Embryonic facial prominence (tissue), 1 donor: ENCODE results near the gene TBX1.
"Not testable (repeated sequence)": the region's sequence is repeated elsewhere in the genome, so short reads cannot be mapped to it uniquely, and the experiment has no call there.

ENCODE experiments used
- DNase-seq: peaks from one replicate; pipeline ENCODE4 v3.0.0-alpha.2; 2016; ENCODE audit errors: extremely low spot score

TBX1 gene

DNA sequence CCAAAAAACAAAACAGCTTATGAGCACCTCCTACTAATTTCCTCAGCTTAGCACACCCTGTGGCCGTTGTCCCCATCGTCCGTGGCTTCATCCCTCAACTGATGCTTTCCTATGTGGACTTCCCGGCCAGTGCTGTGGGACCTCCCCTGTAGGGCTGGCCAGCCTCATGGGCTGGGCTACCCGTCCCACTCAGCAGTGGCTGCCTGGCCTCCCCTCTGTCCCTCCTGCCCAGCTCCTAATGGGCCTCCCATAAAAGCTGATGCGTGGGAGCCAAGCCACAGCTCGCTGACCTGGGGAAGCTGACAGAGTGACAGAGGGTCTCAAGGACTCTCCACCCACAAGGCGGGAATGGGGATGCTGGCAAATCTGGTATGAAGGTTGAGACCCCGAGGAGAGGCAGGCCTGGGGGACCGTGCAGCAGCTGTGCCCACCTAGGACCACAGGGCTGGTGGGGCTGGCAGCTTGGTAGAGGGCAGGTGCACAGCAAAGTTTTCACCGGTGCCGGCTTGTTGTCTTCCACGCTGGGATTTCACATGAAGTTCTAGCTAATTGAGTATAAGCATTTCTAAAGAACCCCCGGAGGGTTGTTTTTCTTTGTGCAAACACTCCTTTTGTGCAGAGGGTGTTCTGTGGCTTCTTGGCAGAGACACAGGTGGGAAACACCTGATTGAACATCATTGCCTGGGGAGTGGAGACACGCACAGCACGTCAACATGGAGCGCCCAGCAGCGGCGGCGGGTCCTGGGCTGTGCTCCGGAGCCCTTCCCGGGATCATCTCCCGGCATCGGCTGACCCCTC is 23.2 kb downstream of the TBX1 start:
- DNase-seq = no peak

DNA sequence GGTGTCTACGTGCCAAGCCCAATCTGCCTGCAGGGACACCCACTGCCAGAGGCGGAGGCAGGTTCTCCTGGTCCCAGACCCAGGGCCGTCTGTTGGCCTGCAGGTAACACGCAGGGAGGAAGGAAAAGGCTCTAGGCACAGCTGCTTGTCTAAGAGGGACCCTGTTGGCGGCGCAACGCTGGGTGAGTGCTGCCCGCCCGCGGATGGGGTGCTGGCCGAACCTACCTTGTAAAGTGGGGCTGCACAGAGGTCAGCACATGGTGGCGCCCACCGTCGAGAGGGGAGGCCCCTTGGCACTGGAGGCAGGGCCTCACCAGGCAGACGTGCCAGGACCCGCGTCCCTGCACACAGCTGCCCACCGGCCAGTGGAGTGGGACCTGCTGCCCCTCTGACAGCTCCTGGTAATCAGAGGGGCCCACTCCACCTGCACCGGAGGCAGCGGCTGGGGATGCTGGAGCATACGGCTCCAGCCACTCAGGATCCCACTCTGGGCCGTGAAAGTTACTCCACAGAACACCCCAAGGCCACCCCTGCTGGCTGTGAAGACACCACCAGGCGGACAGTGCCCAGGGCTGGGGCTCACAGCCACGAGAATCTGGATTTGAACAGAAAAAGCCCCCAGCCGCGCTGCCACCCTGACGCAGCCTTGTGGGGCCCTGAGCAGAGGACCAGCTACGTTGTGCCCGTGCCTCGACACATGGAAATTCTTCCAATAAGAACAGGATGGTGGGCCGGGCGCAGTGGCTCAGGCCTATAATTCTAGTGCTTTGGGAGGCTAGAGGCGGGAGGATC is 24.0 kb downstream of the TBX1 start:
- DNase-seq = no peak

DNA sequence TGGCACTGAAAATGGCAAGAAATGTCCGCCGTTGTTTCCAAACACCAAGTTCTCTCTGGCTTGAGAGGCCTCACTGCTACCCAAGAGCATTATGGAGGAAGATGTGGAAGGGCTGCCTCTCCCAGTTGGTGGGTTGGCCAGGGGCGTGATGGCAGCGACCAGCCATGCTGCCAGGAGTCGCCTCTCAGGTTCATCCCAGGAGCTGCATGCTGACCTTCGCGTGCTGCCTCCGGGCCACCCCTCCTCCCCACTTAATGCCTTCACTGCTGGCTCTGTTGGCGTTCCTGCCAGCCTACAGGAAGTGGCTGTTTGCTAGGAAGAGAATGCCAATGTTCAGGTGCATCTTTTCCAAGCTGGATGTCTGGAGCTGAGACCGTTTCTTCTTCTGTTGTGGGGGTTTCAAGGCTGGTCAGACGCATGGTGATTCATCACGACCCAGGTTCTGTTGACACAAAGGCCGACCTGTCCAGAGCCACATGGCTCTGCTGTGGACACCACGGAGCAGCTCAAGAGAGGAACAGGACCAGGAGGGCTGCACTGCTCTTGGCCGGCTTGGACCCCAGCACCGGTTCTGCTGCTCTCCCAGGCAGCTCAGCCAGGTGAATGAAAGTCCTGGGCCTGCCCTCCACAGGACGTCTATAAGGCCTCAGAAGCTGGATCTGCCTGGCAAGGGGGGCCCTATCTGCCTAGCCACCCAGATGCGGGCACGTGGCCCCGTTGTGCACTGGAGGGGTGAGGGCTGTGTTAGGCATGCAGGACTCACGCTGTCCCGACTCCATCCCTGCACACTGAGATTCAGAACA is 25.1 kb downstream of the TBX1 start:
- no peak for DNase-seq

DNA sequence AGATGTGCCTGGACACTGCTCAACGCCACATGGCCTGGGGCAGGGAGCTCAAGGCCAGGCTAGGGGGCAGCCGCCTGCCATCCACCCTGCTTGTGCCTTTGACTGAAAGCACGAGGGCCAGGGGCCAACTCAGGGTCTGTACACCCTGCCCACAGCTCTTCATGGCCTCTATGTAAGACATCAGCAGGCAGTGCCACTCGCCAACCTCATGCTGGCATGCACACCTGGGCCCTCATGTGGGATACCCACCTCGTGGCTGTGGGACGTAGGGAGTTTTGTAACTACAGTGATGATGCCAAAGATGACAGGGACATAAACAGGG is 25.6 kb downstream of the TBX1 start:
- DNase-seq = no peak

DNA sequence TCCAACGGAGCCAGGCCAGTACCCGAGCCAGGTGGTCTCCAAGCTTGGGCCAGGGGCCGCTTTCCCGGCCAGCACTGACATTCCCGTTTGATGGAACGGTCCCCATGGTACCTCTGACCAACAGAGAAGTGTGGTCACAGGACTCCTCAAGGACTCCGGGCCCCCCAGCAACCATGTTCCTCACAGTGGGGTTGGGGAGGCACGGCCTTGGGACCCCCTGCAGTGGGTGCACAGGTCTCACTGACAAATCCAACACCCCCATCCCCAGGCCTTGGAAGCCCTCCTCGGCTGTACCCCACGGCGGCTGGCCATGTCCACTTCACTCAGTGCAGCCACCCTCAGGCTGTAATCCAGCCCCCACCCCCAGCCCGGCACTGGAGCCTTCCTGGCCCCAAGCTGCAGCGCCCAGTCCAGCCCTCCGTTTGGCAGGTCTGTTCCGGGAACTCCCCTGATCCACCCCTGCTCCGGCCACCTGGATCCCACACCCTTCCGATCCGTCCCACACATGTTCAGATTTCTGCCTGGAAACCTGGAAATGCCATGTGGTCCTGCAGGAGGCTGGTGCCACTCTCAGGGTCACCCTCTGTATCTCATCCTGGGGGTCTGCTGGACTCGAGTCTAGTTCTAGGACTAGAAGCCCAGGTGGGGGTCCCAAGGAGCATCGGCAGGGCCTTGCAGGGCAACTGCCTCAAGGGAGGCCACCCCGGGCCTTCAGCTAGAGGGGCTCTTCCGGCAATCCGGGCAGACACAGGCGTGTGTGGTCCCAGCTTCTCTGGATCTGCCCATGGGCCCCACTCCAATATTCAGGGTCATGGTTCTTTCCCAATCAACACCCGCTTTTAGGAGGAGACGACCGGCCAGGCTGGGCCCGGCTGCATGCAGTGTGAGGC is 26.6 kb downstream of the TBX1 start:
- no peak for DNase-seq

DNA sequence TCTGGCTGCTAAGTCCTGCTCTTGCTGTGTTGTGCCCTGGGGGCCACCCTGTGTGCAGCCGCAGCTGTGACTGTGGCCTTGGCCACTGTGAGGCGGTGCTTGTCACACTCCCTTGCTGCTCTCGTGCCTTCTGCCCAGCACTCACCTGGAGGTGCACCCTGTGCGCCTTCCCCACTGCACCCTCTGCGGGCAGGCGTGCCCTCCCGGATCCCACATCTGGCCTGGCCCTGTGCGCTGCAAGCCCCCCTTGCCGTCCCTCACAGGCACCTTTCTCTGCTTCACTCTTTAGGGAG is 27.2 kb downstream of the TBX1 start:
- DNase-seq = no peak

DNA sequence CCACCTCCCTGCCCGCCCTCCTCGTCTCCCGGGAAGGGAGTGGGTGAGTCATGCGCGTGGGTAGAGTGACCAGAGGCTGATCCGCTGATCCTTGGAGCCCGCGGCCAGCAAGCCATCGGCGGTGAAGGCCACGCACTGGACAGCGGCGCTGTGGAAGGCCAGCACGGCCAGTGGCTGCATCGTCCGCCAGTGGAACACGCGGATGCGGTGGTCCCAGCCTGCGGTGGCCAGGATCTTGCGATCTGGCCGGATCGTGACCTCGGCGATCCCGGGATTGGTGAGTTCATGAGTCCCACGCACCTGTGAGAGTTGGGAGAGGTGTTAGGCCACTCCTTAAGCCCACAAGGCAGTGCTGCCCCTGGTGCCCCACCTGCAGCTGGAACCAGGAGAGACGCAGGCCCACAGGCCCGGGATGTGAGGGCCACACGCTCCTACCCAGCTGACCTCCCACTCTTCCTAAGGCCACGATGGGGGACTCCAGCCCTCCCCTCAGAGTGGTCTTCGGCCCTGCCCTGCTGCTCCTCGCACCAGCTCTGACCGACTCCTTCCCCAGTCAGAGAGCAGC is 28.2 kb downstream of the TBX1 start:
- DNase-seq = no peak

DNA sequence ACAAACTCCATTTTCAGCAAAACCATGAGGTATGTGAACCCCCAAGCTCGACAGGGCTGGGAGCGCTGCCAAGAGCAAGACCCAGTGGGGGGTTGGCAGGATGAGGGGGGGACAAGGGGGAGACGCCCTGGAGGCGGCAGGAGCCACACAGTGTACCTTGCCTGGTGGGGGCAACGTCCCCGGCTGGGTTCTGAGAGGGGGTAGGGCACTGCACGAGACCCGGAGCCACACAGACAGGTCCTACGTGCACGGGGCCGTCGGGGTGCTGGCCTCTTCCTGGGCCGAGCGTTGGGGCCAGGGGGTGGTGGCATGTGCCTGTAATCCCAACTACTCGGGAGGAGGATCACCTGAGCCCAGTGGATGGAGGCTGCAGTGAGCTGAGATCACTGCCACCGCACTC is 28.8 kb downstream of the TBX1 start:
- no peak for DNase-seq

DNA sequence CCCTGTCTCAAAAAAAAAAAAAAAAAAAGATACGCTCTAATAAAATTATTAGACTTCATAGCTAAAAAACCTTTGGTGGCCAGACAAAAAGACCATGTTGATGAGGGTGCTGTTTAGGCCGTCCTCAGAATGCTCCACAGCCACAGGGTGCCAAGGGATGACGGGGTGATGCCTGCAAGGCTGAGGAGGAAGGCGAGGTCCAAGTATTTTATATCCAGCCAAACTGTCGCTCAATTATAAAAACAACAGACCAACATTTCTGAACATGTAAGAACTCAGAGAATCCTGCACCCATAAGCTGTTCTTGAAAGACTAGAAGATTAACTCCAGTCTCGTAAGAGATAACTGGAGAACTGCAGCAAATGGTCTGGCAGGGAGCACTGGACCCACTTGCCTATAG is 29.2 kb downstream of the TBX1 start:
- DNase-seq = no peak

DNA sequence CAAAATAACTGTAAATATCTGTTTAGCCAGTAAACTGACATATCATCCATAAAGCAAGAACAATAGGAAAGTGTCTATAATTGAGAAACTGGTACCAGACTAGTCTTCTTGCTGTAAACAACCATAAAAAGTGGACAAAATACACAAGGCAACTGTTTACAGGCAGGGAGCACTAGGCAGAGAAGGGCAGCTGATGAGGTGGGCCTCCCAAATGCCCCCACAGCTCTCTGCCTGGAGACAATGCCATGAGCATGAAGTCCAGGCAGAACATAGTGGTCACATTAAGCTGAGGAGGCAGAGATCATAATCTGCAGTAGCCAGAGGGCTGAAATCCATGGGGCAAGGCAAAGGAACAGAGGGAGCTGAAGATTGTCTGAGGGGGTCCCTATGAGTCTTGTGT is 30.7 kb downstream of the TBX1 start:
- DNase-seq = no peak

DNA sequence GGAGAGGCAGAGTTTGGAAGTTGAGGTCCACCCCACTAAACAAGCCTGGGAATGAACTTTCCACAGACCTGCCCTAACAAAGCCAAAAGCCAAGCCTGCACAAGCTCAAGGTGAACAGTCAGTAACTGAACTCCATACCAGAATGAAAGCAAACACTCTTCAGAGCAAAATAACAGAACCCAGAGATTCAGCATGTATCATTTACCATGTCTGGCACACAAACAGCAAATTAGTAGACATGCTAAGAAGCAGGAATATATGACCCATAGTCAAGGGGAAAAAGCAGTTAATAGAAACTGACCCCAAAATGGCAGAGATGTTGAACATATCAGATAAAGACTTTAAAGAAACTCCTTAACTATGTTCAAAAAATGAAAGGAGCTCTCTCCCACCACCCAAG is 31.3 kb downstream of the TBX1 start:
- DNase-seq = no peak

DNA sequence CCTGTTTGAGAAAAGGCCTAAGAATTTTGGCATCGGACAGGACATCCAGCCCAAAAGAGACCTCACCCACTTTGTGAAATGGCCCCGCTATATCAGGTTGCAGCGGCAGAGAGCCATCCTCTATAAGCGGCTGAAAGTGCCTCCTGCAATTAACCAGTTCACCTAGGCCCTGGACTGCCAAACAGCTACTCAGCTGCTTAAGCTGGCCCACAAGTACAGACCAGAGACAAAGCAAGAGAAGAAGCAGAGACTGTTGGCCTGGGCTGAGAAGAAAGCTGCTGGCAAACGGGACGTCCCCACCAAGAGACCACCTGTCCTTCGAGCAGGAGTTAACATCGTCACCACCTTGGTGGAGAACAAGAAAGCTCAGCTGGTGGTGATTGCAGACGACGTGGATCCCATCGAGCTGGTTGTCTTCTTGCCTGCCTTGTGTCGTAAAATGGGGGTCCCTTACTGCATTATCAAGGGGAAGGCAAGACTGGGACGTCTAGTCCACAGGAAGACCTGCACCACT is 31.9 kb downstream of the TBX1 start:
- DNase-seq = not testable (repeated sequence)

DNA sequence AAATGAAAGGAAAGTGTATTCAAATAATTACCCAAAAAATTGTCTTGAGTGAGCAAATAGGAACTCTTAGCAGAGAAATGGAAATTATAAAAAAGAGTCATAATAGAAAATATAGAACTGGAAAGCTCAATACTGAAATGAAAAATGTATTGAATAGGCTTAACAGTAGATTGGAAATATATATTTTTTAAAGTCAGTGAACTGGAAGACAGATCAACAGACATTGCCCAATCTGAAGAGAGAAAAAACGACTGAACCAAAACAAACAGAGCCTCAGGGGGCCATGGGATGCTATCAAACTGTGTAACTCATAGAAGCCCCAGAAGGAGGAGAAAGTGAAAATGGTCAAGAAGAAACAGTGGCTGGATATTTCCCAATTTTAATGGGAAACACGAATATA is 32.6 kb downstream of the TBX1 start:
- no peak for DNase-seq

DNA sequence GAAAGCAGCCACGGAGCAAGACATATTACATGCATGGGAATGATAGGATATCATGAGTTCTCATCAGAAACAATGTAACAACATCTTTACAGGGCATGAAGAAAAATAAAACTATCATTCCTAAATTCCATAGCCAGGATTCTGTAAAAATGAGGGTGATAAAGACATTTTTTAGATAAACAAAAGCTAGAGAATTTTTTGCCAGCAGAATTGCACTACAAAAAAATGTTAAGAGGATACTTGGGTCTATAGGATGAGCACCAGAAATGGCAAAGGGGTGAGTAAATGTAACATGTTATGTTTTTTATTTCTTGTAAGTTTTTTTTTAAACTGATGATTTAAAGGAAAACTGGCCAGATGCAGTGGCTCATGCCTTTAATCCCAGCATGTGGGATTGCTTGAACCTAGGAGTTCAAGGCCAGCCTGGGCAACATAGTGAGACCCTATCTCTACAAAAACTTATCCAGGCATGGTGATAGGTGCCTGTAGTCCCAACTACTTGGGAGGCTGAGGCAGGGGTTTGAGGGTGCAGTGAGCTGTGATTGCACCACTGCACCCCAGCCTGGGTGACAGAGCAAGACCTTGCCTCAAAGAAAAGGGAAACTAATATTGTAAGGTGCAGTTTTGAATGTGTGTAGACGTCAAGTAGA is 33.2 kb downstream of the TBX1 start:
- DNase-seq = no peak

DNA sequence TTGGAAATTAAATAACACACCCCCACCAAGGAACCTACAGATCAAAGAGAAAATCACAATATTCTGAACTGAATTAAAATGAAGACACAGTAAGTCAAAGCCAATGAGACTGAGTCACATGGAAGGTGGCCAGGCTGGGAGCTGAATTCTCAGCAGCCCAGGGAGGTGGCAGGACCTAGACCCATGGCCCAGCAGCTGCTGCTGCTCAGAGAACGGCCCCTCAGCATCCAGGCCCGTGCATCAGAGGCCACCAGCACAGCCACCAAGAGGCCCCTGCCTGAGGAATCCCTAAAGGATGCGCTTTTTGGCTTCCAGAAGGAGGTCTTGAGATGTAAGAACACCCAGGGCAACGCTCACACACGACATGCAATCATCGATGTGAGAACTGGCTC is 35.0 kb downstream of the TBX1 start:
- no peak for DNase-seq

DNA sequence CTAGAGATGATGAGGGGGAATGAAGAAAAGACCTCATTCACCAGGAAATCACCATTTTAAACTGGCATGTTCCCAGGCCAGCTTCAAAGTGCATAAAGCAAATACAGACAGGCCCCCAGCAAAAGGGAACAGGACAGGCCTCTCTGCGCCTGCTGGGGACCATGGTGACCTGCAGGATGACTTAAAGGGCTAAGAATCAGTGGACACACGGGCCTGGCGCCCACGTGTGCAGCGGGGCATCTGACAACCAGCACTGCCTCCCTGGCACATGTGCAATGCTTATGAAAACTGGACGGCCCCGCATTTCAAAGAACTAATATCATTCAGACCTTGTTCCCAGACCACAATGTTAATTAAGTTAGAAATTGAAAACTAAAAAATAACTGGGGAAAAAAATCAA is 35.6 kb downstream of the TBX1 start:
- no peak for DNase-seq

DNA sequence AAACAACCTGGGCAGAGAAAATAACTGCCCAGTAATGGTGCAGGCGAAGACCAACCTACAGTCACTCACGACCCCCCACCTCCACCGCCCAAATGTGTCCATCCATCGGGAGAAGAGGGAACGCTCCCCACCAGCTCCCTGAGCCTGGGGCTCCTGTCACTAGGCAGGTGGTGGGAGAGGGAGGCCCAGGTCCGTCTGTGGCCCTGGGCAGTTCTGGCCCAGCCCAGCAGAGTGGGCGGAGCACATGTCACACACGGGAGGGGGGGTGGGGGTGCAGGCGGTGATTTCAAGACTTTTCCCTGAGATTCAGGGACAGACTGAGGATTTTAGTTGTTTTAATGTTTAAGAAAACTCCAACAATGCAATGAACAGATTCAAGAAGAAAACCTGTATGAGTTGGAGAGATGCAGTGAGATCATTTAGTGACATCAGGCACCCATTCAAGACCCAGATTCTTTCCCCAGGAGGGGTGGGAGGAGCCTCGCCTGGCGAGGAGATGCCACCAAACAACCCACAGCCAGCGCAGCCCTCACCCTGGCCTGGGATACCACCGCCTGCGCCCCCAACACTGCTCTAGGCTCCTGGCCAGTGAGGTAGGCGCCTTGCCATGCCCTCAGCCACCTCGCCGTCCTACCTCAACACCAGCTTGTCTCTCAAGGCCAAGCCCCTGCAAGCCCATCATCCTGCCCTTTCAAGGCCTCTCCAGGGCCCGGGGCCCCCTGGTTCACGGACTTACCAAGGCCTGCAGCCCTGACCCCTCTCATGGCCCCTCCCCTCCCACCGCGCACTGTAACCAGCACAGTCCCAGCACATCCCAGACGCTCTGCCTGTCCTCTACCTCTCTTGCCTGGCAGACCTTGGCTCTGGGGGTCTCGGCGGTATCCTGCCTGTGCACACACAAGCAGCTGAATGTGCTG is 36.8 kb downstream of the TBX1 start:
- DNase-seq = no peak

DNA sequence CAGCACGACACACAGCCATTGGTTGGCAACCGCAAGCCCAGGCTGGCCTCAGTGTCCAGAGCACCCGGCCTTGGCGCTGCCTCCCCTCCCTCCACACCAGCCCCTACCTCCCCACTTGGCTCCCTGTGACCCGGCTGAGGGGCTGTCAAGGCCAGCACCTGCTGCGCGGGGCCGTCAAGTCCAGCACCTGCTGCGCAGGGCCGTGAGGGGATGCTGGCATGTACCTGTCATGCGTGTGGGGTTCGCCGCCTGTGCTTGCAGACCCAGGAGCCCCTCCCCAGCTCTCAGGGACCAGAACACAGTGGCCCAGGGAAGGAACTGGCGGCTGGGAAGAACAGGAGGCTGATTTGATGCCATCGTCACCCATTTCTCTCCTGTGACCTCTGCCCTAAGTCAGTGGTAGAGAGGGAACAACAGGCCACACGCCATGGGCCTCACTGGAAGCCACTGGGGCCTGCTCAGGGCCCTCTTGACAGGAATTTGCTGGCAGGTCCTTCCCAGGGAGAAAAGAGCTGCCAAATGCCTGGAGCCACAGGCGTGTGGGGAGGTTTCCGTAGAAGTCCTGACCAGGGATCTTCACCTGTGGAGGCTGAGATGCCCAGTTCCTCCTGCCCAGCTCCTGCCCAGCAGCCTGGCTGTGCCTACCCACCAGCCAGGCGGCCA is 37.6 kb downstream of the TBX1 start:
- DNase-seq = no peak

DNA sequence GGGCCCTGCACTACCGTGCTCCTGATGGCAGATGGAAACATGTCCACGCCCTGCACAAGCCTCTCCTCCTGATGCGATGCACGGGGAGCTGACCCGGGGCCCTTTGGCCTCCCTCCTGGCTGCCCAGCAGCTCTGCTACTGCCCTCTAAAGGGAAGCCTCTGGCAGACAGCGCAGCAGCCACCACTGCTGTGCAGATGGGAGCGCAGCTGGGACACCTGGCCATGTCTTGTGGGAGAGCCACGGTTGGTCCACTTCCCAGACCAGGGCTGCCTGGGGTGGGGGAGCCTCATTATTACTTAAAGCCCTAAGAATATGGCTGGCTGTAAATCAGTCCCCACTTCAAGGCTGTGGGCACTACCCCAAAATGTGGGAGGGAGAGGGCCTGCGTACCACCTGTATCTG is 38.3 kb downstream of the TBX1 start:
- no peak for DNase-seq
